Subcutaneous adipose tissue (tissue), 4 donors: ENCODE measurements around the gene SIN3B. TPM values are rescaled to one million over a fixed set of nuclear protein-coding genes. Genes with fewer than 3 reads are reported as not detected.

ENCODE experiments used
- CTCF ChIP-seq: fragments of 450-650 bp; IDR thresholded peaks from one replicate; pipeline ENCODE4 v1.5.1; 2016; ENCODE audit warnings: low read depth, mild to moderate bottlenecking, control low read depth, antibody characterized with exemption, moderate library complexity
- total RNA-seq, 4 donors: library from RNA; depleted of rRNA; stranded (reverse); fragments of >200 nt; gene quantifications; one replicate each; pipeline ENCODE4 v1.1.0, GENCODE V29; 2016

The SIN3B gene
- total RNA-seq, 4 donors from 2014 or later = 44.4 to 94.0 (median 50.5) TPM

GRCh38 chr19:16896146-16897028, 67.2 kb downstream of the SIN3B start:
- no peak for TF ChIP-seq CTCF

GRCh38 chr19:16897029-16897855, 68.0 kb downstream of the SIN3B start:
- TF ChIP-seq CTCF = no peak

GRCh38 chr19:16897856-16898161, 68.6 kb downstream of the SIN3B start:
- TF ChIP-seq CTCF = no peak

- no peak for TF ChIP-seq CTCF
Observed at GRCh38 chr19:16898361-16899015, 69.3 kb downstream of the SIN3B start.

GRCh38 chr19:16899566-16900075, 70.4 kb downstream of the SIN3B start:
- no peak for TF ChIP-seq CTCF

- no peak for TF ChIP-seq CTCF
Observed at GRCh38 chr19:16901491-16902175, 72.4 kb downstream of the SIN3B start.
